ENCODE measurements around the gene ATAD3A.

- TF ChIP-seq PATZ1 (CRISPR knock-in tag; IDR thresholded peaks at IDR 0.05; ENCODE audit: borderline replicate concordance) = no peak
- TF ChIP-seq ARNTL (CRISPR knock-in tag; IDR thresholded peaks at IDR 0.05; ENCODE audit: borderline replicate concordance, low read depth) = no peak
- no peak for TF ChIP-seq GLIS3 (CRISPR knock-in tag; IDR thresholded peaks at IDR 0.05)
- no peak for TF ChIP-seq ZNF70 (CRISPR knock-in tag; IDR thresholded peaks at IDR 0.05)
- TF ChIP-seq ZFP30 (CRISPR knock-in tag; IDR thresholded peaks at IDR 0.05) = no peak
- no peak for TF ChIP-seq TCF4 (CRISPR knock-in tag; IDR thresholded peaks at IDR 0.05; ENCODE audit: borderline replicate concordance)
- TF ChIP-seq TSHZ2 (CRISPR knock-in tag; IDR thresholded peaks at IDR 0.05) = no peak
- TF ChIP-seq BACH2 (CRISPR knock-in tag; IDR thresholded peaks at IDR 0.05; ENCODE audit: borderline replicate concordance) = no peak
- no peak for TF ChIP-seq ESRRG (CRISPR knock-in tag; IDR thresholded peaks at IDR 0.05)
- no peak for TF ChIP-seq ZNF8 (CRISPR knock-in tag; IDR thresholded peaks at IDR 0.05)
- no peak for TF ChIP-seq ZFP3 (CRISPR knock-in tag; IDR thresholded peaks at IDR 0.05)
- no peak for TF ChIP-seq CREB5 (CRISPR knock-in tag; IDR thresholded peaks at IDR 0.05; ENCODE audit: low read depth)
- TF ChIP-seq POU6F1 (CRISPR knock-in tag; IDR thresholded peaks at IDR 0.05; ENCODE audit: borderline replicate concordance, low read depth) = no peak
- no peak for TF ChIP-seq TOX (CRISPR knock-in tag; IDR thresholded peaks at IDR 0.05; ENCODE audit: borderline replicate concordance)
Observed at GRCh38 chr1:1483714-1484113, 28.2 kb upstream of the ATAD3A start.
